GM19328 (cell line): ENCODE measurements around the gene ZBTB20.

Experiments used
- ATAC-seq: cut with Tn5 transposase; IDR thresholded peaks from one replicate; pipeline ENCODE4 v1.9.1; 2021; ENCODE audit warnings: mild to moderate bottlenecking, moderate library complexity; ENCODE audit not compliant: unreplicated experiment

ZBTB20 gene

GRCh38 chr3:114502204-114502603, 644.9 kb downstream of the ZBTB20 start:
- no peak for ATAC-seq

- no peak for ATAC-seq
Measured at GRCh38 chr3:114499976-114500375, 647.1 kb downstream of the ZBTB20 start.

DNA sequence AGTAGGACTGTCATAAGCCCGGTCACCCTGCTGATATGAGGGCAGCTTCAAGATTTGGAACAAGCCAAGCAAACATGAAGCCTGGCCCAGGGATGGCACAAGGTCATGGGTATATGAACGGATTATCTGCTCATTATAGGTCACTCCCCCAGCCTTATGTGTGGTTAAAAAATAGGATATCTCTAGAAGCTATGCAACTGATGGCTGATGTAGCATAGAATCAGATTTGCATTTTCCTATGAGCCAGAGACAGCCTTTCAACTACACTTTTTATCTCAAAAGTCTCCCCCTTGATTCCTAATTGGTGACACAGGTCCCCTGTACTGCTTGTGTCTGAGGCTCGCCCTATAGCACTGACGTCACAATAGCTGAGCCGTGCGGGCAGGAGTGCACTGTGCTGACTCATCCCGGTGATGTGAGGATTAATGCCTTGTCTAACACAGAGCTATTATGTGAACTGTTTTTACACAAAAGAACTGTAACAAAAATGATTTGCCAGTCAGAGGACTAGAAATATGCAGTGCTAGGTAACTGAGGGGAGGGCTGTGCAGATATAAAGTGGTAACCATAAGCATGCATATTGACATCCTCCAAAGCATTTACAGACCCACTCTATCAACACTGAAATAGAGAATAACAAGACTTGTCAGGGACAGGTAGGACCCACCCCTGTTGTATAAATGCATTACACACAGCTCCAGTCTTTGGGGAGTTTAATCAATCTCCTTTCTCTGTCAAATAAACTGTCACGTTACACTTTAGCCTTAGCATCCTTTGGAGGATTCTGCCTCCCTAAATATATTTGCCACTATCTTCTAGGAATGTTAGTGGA, 648.3 kb downstream of the ZBTB20 start:
- ATAC-seq, result no peak

- no peak for ATAC-seq
Measured at GRCh38 chr3:114496874-114497273, 650.2 kb downstream of the ZBTB20 start.

DNA sequence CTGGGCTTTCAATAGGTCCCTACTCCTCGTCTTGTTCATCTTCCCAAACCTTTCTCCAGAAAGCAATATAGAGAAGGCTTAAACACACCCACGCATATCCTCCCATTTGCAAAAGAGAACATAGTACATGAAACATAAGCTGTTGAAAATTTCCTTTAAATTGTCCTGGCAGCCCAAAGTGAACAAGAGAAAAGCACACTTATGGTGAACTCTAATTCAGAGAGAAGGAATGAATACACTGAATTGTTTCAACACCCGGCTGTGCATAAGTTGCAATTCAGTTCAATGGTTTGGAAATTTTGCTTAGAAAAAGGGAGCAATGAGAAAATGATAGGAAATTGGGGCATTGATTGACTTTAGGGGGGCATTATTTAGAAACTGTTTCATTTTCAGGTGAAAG, 650.6 kb downstream of the ZBTB20 start:
- ATAC-seq, result no peak

DNA sequence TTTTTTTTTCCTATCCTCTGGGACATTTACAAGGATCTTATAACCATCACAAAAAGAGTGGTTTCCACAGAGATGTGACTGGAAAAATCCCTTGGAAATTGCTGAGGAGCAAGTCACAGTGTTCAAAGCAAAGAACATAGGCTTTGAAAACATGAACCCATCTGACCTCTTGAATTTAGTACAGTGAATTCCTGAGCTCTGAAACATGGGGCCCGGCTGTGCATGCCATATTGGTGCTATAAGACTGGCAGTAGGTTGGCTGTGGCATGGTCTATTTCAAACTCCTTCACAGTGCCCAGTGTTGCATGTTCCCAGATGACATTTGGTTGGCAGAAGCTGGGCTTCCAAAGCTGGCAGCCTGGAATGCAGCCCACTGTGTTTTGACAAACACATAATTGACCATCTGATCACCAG, 651.1 kb downstream of the ZBTB20 start:
- ATAC-seq, result no peak

DNA sequence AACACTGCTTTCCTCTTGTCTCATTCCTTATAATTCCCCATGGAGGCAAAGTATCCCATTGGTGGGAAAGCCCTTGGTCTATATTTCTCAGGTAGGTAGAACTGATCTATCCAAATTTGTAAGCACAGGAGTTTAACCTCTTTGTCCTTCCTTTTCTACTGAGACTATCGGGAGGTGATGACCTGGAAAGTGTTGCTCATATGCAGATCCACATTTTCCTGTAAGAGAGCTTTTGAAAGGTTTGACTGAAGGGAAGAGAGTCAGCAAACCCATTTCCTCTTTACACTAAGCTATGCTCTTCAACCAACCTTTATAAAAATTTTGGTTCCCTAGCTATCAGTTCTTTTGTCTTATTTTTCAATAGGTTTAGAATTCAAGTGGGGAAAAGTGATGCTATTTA, 652.6 kb downstream of the ZBTB20 start:
- no peak for ATAC-seq

GRCh38 chr3:114490829-114491228, 656.3 kb downstream of the ZBTB20 start:
- ATAC-seq, result no peak

GRCh38 chr3:114487502-114487901, 659.6 kb downstream of the ZBTB20 start:
- no peak for ATAC-seq

DNA sequence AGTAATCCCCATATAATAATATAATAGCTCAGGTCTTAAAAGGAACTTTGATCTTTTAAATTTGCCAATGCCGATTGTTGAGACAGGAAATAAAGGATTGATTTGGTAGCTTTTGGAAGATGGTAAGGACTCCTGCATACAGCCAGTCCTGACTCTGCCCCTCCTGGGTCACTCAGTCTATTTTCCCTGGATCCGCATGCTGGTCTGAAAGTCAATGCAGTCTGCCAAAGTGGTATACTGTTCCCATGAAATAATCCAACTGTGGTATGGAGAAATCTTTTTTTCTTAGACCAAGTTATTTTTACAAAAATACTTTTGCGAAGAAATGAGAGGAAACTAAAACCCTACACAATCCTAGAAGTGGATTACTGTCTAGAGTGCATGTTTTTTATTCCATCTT, 662.2 kb downstream of the ZBTB20 start:
- ATAC-seq, result no peak

GRCh38 chr3:114481113-114481512, 666.0 kb downstream of the ZBTB20 start:
- no peak for ATAC-seq

DNA sequence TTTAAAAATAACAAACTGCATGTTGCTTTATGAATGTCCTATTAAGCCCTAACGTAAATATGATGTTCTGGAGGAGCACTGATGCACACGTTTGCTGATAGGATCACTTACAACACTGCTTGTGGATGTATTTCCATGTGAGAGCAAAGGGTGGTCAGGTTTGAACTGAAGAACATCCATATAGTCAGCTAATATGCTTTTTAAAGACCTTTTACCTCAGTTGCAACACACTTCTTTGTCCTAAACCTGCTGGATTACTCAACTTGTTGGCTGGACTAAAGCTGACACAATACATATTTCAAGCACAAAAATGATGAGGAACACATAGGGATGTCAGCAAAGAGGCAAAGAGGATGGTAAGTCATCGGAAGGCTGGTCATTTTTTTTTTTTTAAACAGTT, 666.6 kb downstream of the ZBTB20 start:
- no peak for ATAC-seq

DNA sequence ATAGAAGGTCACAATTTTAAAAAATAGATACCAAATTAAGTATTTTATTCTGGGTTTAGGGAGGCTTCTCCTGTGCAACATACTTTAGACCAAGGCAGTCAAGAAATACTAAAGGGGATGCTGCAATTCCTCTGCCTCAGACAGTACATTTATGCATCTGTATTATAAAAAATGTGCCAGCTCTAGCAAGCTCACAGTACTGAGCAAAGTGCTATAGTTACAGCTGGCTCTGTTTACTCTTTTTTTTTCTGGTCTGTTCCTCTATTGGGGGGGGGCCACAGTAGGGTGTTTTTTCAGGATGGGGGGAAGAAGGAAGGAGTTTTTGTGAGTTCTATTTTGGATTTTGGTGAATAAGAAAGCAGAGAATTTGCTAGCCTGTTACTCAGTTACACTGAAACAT, 668.3 kb downstream of the ZBTB20 start:
- ATAC-seq, result no peak

DNA sequence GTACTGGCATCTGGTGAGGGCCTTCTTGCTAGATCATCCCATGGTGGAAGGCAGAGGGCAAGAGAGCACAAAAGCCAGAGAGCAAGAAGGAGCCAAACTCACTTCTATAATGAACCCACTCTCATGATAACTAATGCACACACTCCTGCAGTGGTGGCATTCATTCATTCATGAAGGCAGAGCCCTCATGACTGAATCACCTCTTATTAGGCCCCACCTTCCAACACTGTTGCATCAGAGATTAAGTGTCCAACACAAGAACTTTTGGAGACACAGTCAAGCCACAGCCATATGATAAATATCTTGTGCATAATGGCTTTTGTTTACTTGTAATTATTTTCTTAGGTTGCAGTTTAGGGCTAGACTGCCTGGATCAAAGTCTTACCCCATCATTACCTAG, 670.6 kb downstream of the ZBTB20 start:
- ATAC-seq, result no peak

DNA sequence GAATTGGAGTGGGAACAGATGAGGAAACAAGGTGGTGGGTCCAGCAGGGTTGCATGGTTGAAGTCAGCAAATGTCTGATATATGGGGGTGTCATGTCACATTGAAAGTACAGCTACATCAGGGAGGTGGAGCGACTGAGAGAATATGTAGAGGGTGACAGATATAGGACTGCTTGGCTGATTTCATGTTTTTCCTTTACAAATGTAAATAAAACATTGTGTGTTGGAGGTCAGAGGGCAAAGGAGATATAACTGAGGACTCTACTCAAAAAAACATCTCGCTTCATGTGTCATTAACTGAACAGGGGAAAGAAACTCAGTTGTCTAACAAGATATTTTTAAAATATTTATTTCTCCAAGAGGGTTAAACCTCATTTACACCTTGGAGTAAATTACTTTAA, 675.6 kb downstream of the ZBTB20 start:
- no peak for ATAC-seq

GRCh38 chr3:114469070-114469469, 678.0 kb downstream of the ZBTB20 start:
- no peak for ATAC-seq

GRCh38 chr3:114466816-114467215, 680.3 kb downstream of the ZBTB20 start:
- ATAC-seq, result no peak

DNA sequence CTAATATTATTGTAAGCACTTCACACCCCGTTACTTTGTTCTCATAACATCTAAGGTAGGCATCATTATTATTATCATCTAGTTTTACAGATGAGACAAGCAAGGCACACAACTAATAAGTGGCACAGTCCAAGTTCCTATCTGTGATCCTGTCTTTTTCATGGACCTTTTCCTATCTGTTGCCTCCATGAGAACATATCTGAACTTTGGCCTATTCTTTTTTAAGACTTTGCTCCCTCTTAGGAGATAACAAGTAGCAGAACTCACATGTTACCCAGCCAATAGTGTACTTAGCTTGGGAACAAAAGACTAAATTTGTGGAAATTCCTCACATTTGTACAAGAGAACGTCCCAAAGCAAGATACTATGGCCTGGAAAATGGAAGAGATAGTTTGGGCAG, 680.8 kb downstream of the ZBTB20 start:
- no peak for ATAC-seq

DNA sequence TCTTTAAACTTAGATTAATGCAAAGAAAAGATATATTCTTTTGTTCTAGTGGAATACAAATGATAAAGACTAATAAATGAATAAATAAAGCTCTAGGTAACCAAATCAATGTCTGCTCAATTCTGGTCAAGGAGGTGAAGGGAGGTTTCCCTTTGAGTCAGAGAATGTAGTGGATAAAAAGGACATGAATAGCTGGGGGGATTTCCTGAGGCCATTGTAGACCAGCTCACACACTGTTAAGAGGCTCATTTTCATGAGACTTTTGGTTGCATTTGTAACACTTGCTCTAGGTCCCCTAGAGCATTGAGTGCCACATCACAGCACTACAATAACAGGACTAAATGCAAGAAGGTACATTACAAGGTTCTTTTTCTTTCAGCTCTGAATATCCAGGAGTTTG, 682.5 kb downstream of the ZBTB20 start:
- ATAC-seq, result peak; percentile 64

DNA sequence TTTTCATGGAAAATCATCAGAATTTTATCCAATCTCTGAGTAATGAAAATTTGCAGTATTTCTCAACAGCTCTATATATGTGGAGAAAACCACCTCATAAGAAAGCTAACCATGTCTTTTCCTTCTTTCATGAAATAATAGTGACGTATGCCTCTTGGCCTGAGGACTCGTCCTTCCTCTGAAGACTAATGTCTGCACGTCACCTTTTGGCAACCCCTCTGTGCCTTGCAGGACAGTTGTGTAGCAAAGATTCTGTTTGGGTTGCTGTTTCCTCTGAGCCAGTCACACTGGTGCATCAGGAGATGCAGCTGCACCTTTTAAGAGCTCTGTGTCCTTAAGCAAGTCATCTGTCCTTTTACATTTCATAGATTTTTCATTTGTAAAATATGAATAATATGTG, 684.3 kb downstream of the ZBTB20 start:
- ATAC-seq, result no peak

DNA sequence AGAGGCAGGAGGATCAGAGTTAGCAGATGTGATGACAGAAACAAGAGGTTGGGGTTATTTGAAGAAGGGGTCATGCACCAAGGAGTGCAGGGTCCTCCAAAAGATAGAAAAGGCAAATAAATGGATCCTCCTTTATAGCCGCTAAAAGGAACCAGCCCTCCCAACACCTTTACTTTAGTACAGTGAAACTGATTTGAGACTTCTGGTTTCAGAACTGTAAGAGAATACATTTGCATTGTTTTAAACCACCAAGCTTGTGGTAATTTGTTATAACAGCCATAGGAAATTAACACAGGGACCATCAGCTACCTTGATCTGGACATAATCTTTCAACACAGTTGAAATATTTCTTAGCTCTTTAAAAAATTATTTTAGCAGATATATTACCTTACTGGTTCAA, 686.6 kb downstream of the ZBTB20 start:
- ATAC-seq, result peak; percentile 44

GRCh38 chr3:114456742-114457141, 690.3 kb downstream of the ZBTB20 start:
- ATAC-seq, result peak; percentile 60

GRCh38 chr3:114455432-114455831, 691.7 kb downstream of the ZBTB20 start:
- ATAC-seq, result no peak
